ENCODE measurements around the gene RIOX2. TPM values are rescaled to one million over a fixed set of nuclear protein-coding genes. Genes with fewer than 3 reads are reported as not detected.

RIOX2 gene
- total and polyA plus RNA-seq, 2 of the 13 experiments (the other 11 are each of a cell fraction or from before 2014, with no cell fraction given), result 19.9 to 43.3 TPM

GRCh38 chr3:97994328-97994945 is 22.2 kb upstream of the RIOX2 start (continued):
- TF ChIP-seq ZKSCAN1 (IDR thresholded peaks at IDR 0.05; ENCODE audit: low read length), result no peak
- no peak for TF ChIP-seq ZUFSP (CRISPR knock-in tag; IDR thresholded peaks at IDR 0.05; ENCODE audit: borderline replicate concordance)
- no peak for TF ChIP-seq ATAD3A (CRISPR knock-in tag; IDR thresholded peaks at IDR 0.05)
- no peak for TF ChIP-seq ZNF33A (CRISPR knock-in tag; IDR thresholded peaks at IDR 0.05; ENCODE audit: borderline replicate concordance)
- 0 out of 2 replicates have a peak, but pooled peaks have one; percentile 22 for TF ChIP-seq ZNF772 (CRISPR knock-in tag; IDR thresholded peaks at IDR 0.05)
- no peak for TF ChIP-seq ZNF678 (CRISPR knock-in tag; IDR thresholded peaks at IDR 0.05)
- TF ChIP-seq, protein P1, sequence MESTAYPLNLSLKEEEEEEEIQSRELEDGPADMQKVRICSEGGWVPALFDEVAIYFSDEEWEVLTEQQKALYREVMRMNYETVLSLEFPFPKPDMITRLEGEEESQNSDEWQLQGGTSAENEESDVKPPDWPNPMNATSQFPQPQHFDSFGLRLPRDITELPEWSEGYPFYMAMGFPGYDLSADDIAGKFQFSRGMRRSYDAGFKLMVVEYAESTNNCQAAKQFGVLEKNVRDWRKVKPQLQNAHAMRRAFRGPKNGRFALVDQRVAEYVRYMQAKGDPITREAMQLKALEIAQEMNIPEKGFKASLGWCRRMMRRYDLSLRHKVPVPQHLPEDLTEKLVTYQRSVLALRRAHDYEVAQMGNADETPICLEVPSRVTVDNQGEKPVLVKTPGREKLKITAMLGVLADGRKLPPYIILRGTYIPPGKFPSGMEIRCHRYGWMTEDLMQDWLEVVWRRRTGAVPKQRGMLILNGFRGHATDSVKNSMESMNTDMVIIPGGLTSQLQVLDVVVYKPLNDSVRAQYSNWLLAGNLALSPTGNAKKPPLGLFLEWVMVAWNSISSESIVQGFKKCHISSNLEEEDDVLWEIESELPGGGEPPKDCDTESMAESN (CRISPR knock-in tag; conservative IDR thresholded peaks at IDR 0.05), result no peak
- TF ChIP-seq, protein P2, sequence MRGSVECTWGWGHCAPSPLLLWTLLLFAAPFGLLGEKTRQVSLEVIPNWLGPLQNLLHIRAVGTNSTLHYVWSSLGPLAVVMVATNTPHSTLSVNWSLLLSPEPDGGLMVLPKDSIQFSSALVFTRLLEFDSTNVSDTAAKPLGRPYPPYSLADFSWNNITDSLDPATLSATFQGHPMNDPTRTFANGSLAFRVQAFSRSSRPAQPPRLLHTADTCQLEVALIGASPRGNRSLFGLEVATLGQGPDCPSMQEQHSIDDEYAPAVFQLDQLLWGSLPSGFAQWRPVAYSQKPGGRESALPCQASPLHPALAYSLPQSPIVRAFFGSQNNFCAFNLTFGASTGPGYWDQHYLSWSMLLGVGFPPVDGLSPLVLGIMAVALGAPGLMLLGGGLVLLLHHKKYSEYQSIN (CRISPR knock-in tag; IDR thresholded peaks at IDR 0.05; ENCODE audit: borderline replicate concordance), result no peak
- TF ChIP-seq ZNF230 (CRISPR knock-in tag; IDR thresholded peaks at IDR 0.05), result no peak
- TF ChIP-seq ZFYVE20 (CRISPR knock-in tag; IDR thresholded peaks at IDR 0.05; ENCODE audit: borderline replicate concordance, low read depth), result no peak
- no peak for TF ChIP-seq ZNF570 (CRISPR knock-in tag; IDR thresholded peaks at IDR 0.05; ENCODE audit: borderline replicate concordance)
- no peak for TF ChIP-seq ZBTB10 (CRISPR knock-in tag; IDR thresholded peaks at IDR 0.05; ENCODE audit: borderline replicate concordance)
- TF ChIP-seq ETV6 (CRISPR knock-in tag; conservative IDR thresholded peaks at IDR 0.05), result no peak
- TF ChIP-seq ZNF724P (CRISPR knock-in tag; IDR thresholded peaks at IDR 0.05; ENCODE audit: borderline replicate concordance), result no peak
- TF ChIP-seq ARID5B (CRISPR knock-in tag; IDR thresholded peaks at IDR 0.05), result peak; percentile 69
- TF ChIP-seq ZNF572 (CRISPR knock-in tag; IDR thresholded peaks at IDR 0.05), result no peak
- no peak for TF ChIP-seq KAT7 (CRISPR knock-in tag; IDR thresholded peaks at IDR 0.05; ENCODE audit: borderline replicate concordance)
- TF ChIP-seq NFIC (IDR thresholded peaks at IDR 0.05; ENCODE audit: low read length), result no peak; the same call in 1 of the 2 replicates
- TF ChIP-seq TEAD2 (CRISPR knock-in tag; IDR thresholded peaks at IDR 0.05), result no peak

Measured in HepG2 (cell line).